GM12878 (cell line): ENCODE measurements around the gene MYBBP1A. TPM values are rescaled to one million over a fixed set of nuclear protein-coding genes. Genes with fewer than 3 reads are reported as not detected.

Experiments used
- ATAC-seq: fragments of 200-7000 bp; cut with Tn5 transposase; 3 replicates; pipeline ENCODE4 v1.9.1; 2020; ENCODE audit warnings: mild to moderate bottlenecking, moderate library complexity
- BruUV-seq: library from RNA; stranded (reverse); fragments of 400-500 nt; replicated peaks from 2 replicates; lab custom pipeline; 2021; lab: Mats Ljungman, UMichigan
- CTCF ChIA-PET: fragments of 300-600 bp; sonication (Branson Sonifier 250); formaldehyde crosslinking; extraction: SDS; loops from one replicate; lab custom pipeline; 2021; ENCODE audit warnings: inconsistent platforms; lab: Yijun Ruan, JAX
- POLR2A ChIA-PET: fragments of 350-600 bp; formaldehyde crosslinking; extraction: SDS; loops from one replicate; lab custom pipeline; 2021; ENCODE audit warnings: inconsistent platforms; lab: Charles Lee
- RAD21 ChIA-PET: fragments of 300-600 bp; sonication (Branson Sonifier 250); formaldehyde crosslinking; loops from one replicate; lab custom pipeline; 2023; ENCODE audit warnings: antibody characterized with exemption; ENCODE audit not compliant: unreplicated experiment; lab: Charles Lee
- SMC1A ChIA-PET: fragments of 300-600 bp; sonication (Branson Sonifier 250); formaldehyde crosslinking; loops from one replicate; lab custom pipeline; 2023; ENCODE audit not compliant: unreplicated experiment, uncharacterized antibody; lab: Charles Lee
- DNase-seq: peaks from one replicate; pipeline ENCODE4 v3.0.0-alpha.2; 2011; ENCODE audit warnings: low read depth, low spot score
- FAIRE-seq: peaks from 3 replicates; lab custom pipeline; 2011; peaks lifted over from hg19 to GRCh38; lab: Jason Lieb, UNC
- H2AFZ ChIP-seq: 2 replicates; pipeline ENCODE4 v1.6.0; 2011; ENCODE audit warnings: low read depth, low read length, control low read depth; ENCODE audit not compliant: control insufficient read depth
- H3K27ac ChIP-seq: 2 replicates; pipeline ENCODE4 v1.5.1; 2011; ENCODE audit warnings: control low read depth; ENCODE audit not compliant: control insufficient read depth, insufficient read depth
- H3K27me3 ChIP-seq, 2 experiments: replicated peaks in 1 of 2; 2 replicates each; pipeline versions ENCODE4 v1.6.0 to v1.6.1; 2011; ENCODE audit warnings: low read length in 1 of 2; ENCODE audit not compliant: control insufficient read depth in 2 of 2, insufficient read depth in 2 of 2
- H3K36me3 ChIP-seq, 2 experiments: 2 replicates each; pipeline ENCODE4 v1.5.1; 2011; ENCODE audit warnings: low read length in 1 of 2; ENCODE audit not compliant: control insufficient read depth in 2 of 2, insufficient read depth in 2 of 2
- H3K4me1 ChIP-seq: 2 replicates; pipeline ENCODE4 v1.6.1; 2011; ENCODE audit warnings: mild to moderate bottlenecking, low read length, moderate library complexity, mixed read lengths; ENCODE audit not compliant: control insufficient read depth, insufficient read depth
- H3K4me2 ChIP-seq: 2 replicates; pipeline ENCODE4 v1.6.0; 2011; ENCODE audit warnings: control low read depth; ENCODE audit not compliant: control insufficient read depth, insufficient read depth
- H3K4me3 ChIP-seq: fragments of 200-600 bp; sonication (generic); 2 replicates; pipeline ENCODE4 v1.5.1; 2016
- H3K79me2 ChIP-seq: 2 replicates; pipeline ENCODE4 v1.6.0; 2011; ENCODE audit warnings: low read length; ENCODE audit not compliant: control insufficient read depth, insufficient read depth
- H3K9ac ChIP-seq: 2 replicates; pipeline ENCODE4 v1.8.0; 2011; ENCODE audit warnings: low read length, control low read depth, mixed read lengths; ENCODE audit not compliant: control insufficient read depth, insufficient read depth
- H3K9me3 ChIP-seq: replicated peaks from 3 replicates; pipeline ENCODE4 v1.5.1; 2011; ENCODE audit warnings: mild to moderate bottlenecking, low read length; ENCODE audit not compliant: control insufficient read depth, insufficient read depth
- H4K20me1 ChIP-seq: 2 replicates; pipeline ENCODE4 v1.6.0; 2011; ENCODE audit not compliant: control insufficient read depth, insufficient read depth
- CHD4 ChIP-seq: fragments of 200-600 bp; sonication (generic); IDR thresholded peaks from 2 replicates; pipeline ENCODE4 v1.6.1; 2016; ENCODE audit warnings: mild to moderate bottlenecking
- KDM1A ChIP-seq: fragments of 200-600 bp; sonication (generic); IDR thresholded peaks from 2 replicates; pipeline ENCODE4 v1.6.1; 2016; ENCODE audit warnings: borderline replicate concordance
- MLLT1 ChIP-seq: fragments of 450-650 bp; IDR thresholded peaks from 2 replicates; pipeline ENCODE4 v1.6.1; 2016; ENCODE audit warnings: mild to moderate bottlenecking
- PML ChIP-seq: IDR thresholded peaks from 2 replicates; pipeline ENCODE4 v1.6.1; 2012; ENCODE audit warnings: low read length, inconsistent platforms
- POLR2A ChIP-seq: IDR thresholded peaks from 2 replicates; pipeline ENCODE4 v1.6.1; 2011; ENCODE audit warnings: low read depth, mild to moderate bottlenecking, low read length
- RELB ChIP-seq: fragments of 450-650 bp; IDR thresholded peaks from 2 replicates; pipeline ENCODE4 v1.6.1; 2017; ENCODE audit warnings: low read depth, mild to moderate bottlenecking, moderate library complexity
- SMC3 ChIP-seq: IDR thresholded peaks from 2 replicates; pipeline ENCODE4 v1.6.1; 2011; ENCODE audit warnings: low read length, improper control_type of control experiment, borderline replicate concordance
- WGBS: methylation state at CpG from one replicate; pipeline ENCODE4 v1.1.6; 2016; ENCODE audit warnings: low lambda C conversion rate; ENCODE audit not compliant: insufficient replicate concordance, insufficient coverage; ENCODE audit errors: missing lambda C conversion rate; 5-methylcytosine and 5-hydroxymethylcytosine counted together
- in situ Hi-C: fragments of 300-500 bp; cut with MboI; formaldehyde crosslinking; loops from 9 replicates; pipeline ENCODE4 v1.14.3; 2018; ENCODE audit warnings: mixed read lengths
- intact Hi-C: fragments of 100-400 bp; cut with micrococcal nuclease; formaldehyde crosslinking; loops from one replicate; pipeline ENCODE4 v1.14.2; 2022; ENCODE audit not compliant: unreplicated experiment
- polyA plus RNA-seq, 11 experiments: library from polyadenylated mRNA; depleted of rRNA in 4 of 11; unstranded in 6 of 11; stranded (reverse) in 5 of 11; fragments of >200 nt; fragmentation: Nextera tagmentation in 4 of 11; fragmentation: Illumina TruSeq in 1 of 11; extraction: Ambion mirVana in 4 of 11; extraction: Trizol in 1 of 11; gene quantifications; 1 replicate in 1 of 11; 2 replicates in 10 of 11; pipeline versions ENCODE4 v1.2.1 to v1.2.3, GENCODE V29; 2011 to 2016; ENCODE audit warnings: inconsistent platforms in 2 of 11, missing spikeins in 2 of 11, low read depth in 1 of 11
- total RNA-seq, 4 experiments: library from RNA; depleted of rRNA in 3 of 4; stranded (reverse); fragments of >200 nt in 3 of 4; fragmentation: Illumina TruSeq in 1 of 4; extraction: Trizol in 1 of 4; gene quantifications; 2 replicates each; pipeline versions ENCODE4 v1.2.1 to v1.2.3, GENCODE V29; 2013 to 2021

The MYBBP1A gene
- total and polyA plus RNA-seq, 10 of the 15 experiments (the other 5 are each of a cell fraction or from before 2014, with no cell fraction given): 2.5 to 121 (median 71.6) TPM

GRCh38 chr17:4560421-4560820 lies 5.2 kb upstream of the MYBBP1A start, which contains the start of gene GGT6:
Gene GGT6 (minus strand): TSS chr17:4560577. CDS start chr17:4560521, 56 bp downstream.
- intact Hi-C loops (loop anchor here (10.0 kb wide), 1 partner anchor 136 kb away; no protein-coding TSS in a partner anchor), in situ Hi-C loops (no loop called here)
- Histone ChIP-seq H3K4me1 (peaks cover 46% of the 10 kb centered on the region), H3K27ac (no peak within 1 kb of the TSS), H2AFZ (no peak within 1 kb of the TSS), H3K27me3 (no peaks in the 10 kb centered on the region), H3K79me2 (peaks cover 4% of the 10 kb centered on the region), H3K4me3 (no peak within 1 kb of the TSS), H4K20me1 (no peaks in the 10 kb centered on the region), H3K36me3 (no peaks in the 10 kb centered on the region), H3K9me3 (no peaks in the 10 kb centered on the region; the same call in 1 of the 3 replicates), H3K9ac (no peak within 1 kb of the TSS), H3K4me2 (no peak within 1 kb of the TSS)
- WGBS: 70% methylated on average over 10 of the region's 12 CpGs
- ChIA-PET RAD21 (no interaction called here), SMC1A (no interaction called here), CTCF (interaction anchor here (0.6 to 1.6 kb wide), 2 partner anchors 139 to 602 kb away, joined by 3 to 4 read pairs; no protein-coding TSS in a partner anchor), POLR2A (no interaction called here)
- no peak for FAIRE-seq
- ATAC-seq: no peak
- no TSS peak for BruUV-seq
- no peak for DNase-seq
- no peak for TF ChIP-seq POLR2A
- TF ChIP-seq PML: no peak
- no peak for TF ChIP-seq RELB
- no peak for TF ChIP-seq CHD4
- no peak for TF ChIP-seq SMC3
- TF ChIP-seq KDM1A: no peak
- no peak for TF ChIP-seq MLLT1
